ENCODE data around the gene DYNLT1.

DYNLT1 gene

DNA sequence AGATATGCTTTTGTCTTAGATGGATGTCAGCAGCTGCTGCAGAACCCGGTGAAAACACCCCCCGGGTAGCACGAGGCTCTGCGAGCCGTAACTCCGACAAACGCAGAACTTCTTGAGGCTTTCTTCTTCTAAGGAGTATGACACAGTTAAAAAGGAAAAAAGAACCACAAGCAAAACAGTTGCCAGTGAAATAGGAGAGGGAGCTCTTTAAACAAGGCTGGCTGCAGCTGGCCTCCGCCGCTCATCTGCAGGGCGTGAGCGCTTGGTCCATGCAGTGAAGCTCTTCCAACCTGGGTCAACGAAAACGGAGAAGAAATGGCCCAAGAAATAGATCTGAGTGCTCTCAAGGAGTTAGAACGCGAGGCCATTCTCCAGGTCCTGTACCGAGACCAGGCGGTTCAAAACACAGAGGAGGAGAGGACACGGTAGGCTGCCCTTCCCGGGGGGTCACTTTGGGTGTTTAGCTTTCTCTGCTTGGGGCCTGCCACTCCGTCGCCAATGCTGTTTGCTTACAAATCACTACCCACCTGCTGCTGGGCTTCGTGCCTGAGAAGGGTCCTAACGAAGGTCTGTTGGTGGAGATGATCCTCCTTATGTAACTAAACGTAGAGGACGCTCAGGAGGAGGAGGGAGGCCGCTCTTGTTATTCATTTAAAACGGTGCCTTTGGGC, 18.5 kb upstream of the DYNLT1 start:
- H3K4me3 ChIP-seq (replicated peaks; ENCODE audit: insufficient read depth, low read length), result no peak overlapping the region
- TF ChIP-seq, protein P1, sequence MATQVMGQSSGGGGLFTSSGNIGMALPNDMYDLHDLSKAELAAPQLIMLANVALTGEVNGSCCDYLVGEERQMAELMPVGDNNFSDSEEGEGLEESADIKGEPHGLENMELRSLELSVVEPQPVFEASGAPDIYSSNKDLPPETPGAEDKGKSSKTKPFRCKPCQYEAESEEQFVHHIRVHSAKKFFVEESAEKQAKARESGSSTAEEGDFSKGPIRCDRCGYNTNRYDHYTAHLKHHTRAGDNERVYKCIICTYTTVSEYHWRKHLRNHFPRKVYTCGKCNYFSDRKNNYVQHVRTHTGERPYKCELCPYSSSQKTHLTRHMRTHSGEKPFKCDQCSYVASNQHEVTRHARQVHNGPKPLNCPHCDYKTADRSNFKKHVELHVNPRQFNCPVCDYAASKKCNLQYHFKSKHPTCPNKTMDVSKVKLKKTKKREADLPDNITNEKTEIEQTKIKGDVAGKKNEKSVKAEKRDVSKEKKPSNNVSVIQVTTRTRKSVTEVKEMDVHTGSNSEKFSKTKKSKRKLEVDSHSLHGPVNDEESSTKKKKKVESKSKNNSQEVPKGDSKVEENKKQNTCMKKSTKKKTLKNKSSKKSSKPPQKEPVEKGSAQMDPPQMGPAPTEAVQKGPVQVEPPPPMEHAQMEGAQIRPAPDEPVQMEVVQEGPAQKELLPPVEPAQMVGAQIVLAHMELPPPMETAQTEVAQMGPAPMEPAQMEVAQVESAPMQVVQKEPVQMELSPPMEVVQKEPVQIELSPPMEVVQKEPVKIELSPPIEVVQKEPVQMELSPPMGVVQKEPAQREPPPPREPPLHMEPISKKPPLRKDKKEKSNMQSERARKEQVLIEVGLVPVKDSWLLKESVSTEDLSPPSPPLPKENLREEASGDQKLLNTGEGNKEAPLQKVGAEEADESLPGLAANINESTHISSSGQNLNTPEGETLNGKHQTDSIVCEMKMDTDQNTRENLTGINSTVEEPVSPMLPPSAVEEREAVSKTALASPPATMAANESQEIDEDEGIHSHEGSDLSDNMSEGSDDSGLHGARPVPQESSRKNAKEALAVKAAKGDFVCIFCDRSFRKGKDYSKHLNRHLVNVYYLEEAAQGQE (IDR thresholded peaks at IDR 0.05; ENCODE audit: insufficient replicate concordance, low read depth), result no peak
- no peak for TF ChIP-seq CTCF (IDR thresholded peaks at IDR 0.05; ENCODE audit: insufficient read depth, low read length)
- no peak for TF ChIP-seq POLR2AphosphoS5 (IDR thresholded peaks at IDR 0.05; ENCODE audit: low read depth)
- TF ChIP-seq GABPA (IDR thresholded peaks at IDR 0.05; ENCODE audit: low read depth), result no peak
- TF ChIP-seq SPI1 (IDR thresholded peaks at IDR 0.05; ENCODE audit: borderline replicate concordance, low read depth), result no peak
- DNase-seq (ENCODE audit: low read depth in 1 of 2, low spot score in 1 of 2), result no peak
- H3K27ac ChIP-seq (replicated peaks), result no peak overlapping the region
- H3K27me3 ChIP-seq (ENCODE audit: insufficient read depth, poor library complexity, severe bottlenecking), result peaks cover 42% of the 10 kb centered on the region

DNA sequence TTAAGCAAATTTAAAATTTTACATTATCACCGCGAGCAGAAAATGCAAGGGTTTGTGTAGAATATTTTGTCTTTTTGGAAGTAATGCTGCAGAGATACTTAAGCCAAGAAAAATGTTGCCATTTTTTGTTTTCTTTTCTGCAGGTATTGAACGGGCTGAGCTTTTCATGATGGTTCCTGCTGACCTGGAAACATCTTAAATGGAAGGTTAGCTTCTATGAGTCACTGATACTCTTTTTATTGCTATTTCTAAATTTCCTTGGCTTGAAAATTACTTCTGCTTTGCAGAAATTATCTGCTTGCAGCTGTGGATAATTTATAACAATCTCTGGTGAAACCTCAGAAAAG, 18.0 kb upstream of the DYNLT1 start:
- TF ChIP-seq GABPA (IDR thresholded peaks at IDR 0.05; ENCODE audit: low read depth) (no peak), SPI1 (IDR thresholded peaks at IDR 0.05; ENCODE audit: borderline replicate concordance, low read depth) (no peak), CTCF (IDR thresholded peaks at IDR 0.05; ENCODE audit: insufficient read depth, low read length) (no peak), POLR2AphosphoS5 (IDR thresholded peaks at IDR 0.05; ENCODE audit: low read depth) (no peak)
- TF ChIP-seq, protein P1 (IDR thresholded peaks at IDR 0.05; ENCODE audit: insufficient replicate concordance, low read depth), result no peak
- no peak overlapping the region for H3K4me3 ChIP-seq (replicated peaks; ENCODE audit: insufficient read depth, low read length)
- peaks cover 42% of the 10 kb centered on the region for H3K27me3 ChIP-seq (ENCODE audit: insufficient read depth, poor library complexity, severe bottlenecking)
- H3K27ac ChIP-seq (replicated peaks), result no peak overlapping the region
- DNase-seq (ENCODE audit: low read depth in 1 of 2, low spot score in 1 of 2), result no peak

DNA sequence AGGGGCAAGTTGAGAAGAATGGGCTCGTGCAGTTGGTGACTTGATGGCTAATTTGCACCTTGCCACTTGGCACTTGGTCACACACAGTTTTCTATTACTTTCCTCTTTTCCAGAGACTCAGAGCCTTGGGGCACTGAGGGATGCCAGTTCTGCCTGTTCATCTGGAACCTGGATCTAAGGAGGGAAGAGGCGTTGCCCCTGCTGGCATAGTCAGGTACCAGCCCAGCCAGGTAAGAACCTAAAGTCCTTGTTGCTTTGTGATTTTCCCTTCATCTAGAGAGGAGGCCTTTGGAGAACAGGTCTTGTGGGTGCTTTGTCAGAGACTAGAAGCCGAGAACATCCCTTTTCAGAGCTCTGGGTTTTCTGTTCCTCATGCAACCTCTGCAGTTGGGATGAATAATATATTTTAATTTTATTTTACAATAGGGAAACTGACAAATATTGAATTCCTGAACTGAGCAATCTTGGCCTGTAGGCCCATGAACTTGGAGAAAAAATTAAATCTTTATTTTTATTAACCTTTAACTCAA, 16.7 kb upstream of the DYNLT1 start:
- no peak for DNase-seq (ENCODE audit: low read depth in 1 of 2, low spot score in 1 of 2)
- Histone ChIP-seq H3K4me3 (replicated peaks; ENCODE audit: insufficient read depth, low read length) (no peak overlapping the region), H3K27me3 (ENCODE audit: insufficient read depth, poor library complexity, severe bottlenecking) (peaks cover 46% of the 10 kb centered on the region), H3K27ac (replicated peaks) (no peak overlapping the region)
- TF ChIP-seq CTCF (IDR thresholded peaks at IDR 0.05; ENCODE audit: insufficient read depth, low read length), result no peak
- TF ChIP-seq, protein P1 (IDR thresholded peaks at IDR 0.05; ENCODE audit: insufficient replicate concordance, low read depth), result no peak
- no peak for TF ChIP-seq GABPA (IDR thresholded peaks at IDR 0.05; ENCODE audit: low read depth)
- no peak for TF ChIP-seq POLR2AphosphoS5 (IDR thresholded peaks at IDR 0.05; ENCODE audit: low read depth)
- no peak for TF ChIP-seq SPI1 (IDR thresholded peaks at IDR 0.05; ENCODE audit: borderline replicate concordance, low read depth)
